ENCODE results near the gene ERCC8. TPM values are rescaled to one million over a fixed set of nuclear protein-coding genes. Genes with fewer than 3 reads are reported as not detected.

ERCC8 gene
- total RNA-seq, 1 donor from 2014 or later = 11.2 TPM

- CTCF ChIA-PET = no interaction called here
These were observed 114.2 kb downstream of the ERCC8 start for GRCh38 chr5:60830581-60831127.

DNA sequence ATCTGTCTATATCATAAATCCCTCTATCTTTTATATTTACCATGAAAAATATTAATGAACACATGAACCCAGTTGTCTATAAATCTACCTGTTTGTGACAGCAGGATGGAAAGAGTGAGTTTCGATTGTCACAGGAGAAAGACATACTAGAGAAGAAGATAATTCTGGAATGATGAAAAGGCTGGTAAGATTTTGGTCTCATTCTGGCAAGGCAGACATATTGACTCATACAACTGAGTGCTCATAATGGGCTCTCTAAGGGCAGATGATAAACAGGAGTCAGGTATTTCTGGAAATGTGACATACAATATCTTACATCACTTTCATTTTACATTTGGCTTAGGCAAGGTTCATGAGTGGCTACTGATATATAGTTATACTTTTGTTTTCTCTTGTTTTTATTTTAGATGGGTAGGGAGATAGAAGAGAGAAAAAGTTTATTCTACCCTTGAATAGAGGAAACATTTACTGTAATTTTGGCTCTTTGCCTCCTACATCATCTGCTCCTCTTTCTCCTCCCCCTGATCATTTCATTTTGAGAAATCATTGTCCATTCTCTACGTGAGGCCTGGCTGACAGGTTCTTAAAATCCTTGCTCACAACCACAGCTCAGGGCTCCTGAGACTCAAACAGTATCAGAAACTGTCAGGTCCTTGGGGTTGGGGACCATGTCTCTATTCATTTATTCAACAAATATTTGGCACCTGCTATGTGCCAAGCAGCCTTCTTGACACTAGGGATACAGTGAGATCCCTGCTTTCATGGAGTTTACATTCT is 115.2 kb downstream of the ERCC8 start:
- Mint-ChIP-seq H3K27ac (no peak overlapping the region), H3K9me3 (no peaks in the 10 kb centered on the region), H3K27me3 (no peaks in the 10 kb centered on the region), H3K4me1 (peaks cover 4% of the 10 kb centered on the region), H3K4me3 (no peak overlapping the region), H3K36me3 (ENCODE audit: low read depth) (no peaks in the 10 kb centered on the region)
- ChIA-PET CTCF (no interaction called here), POLR2A (no interaction called here)
- intact Hi-C loops (cut with micrococcal nuclease) = no loop called here
- no peak for ATAC-seq (ENCODE audit: low read depth)
- no peak for DNase-seq
- TF ChIP-seq, protein P1, sequence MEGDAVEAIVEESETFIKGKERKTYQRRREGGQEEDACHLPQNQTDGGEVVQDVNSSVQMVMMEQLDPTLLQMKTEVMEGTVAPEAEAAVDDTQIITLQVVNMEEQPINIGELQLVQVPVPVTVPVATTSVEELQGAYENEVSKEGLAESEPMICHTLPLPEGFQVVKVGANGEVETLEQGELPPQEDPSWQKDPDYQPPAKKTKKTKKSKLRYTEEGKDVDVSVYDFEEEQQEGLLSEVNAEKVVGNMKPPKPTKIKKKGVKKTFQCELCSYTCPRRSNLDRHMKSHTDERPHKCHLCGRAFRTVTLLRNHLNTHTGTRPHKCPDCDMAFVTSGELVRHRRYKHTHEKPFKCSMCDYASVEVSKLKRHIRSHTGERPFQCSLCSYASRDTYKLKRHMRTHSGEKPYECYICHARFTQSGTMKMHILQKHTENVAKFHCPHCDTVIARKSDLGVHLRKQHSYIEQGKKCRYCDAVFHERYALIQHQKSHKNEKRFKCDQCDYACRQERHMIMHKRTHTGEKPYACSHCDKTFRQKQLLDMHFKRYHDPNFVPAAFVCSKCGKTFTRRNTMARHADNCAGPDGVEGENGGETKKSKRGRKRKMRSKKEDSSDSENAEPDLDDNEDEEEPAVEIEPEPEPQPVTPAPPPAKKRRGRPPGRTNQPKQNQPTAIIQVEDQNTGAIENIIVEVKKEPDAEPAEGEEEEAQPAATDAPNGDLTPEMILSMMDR (IDR thresholded peaks at IDR 0.05) = no peak

More at GRCh38 chr5:60830581-60831127, 114.2 kb downstream of the ERCC8 start:
- H3K27ac Mint-ChIP-seq = no peak overlapping the region
- intact Hi-C loops (cut with micrococcal nuclease) = no loop called here
- H3K4me3 Mint-ChIP-seq = no peak overlapping the region
- ATAC-seq (ENCODE audit: low read depth) = no peak
- DNase-seq = no peak
- H3K9me3 Mint-ChIP-seq = no peaks in the 10 kb centered on the region
- H3K27me3 Mint-ChIP-seq = no peaks in the 10 kb centered on the region
- no peaks in the 10 kb centered on the region for H3K36me3 Mint-ChIP-seq (ENCODE audit: low read depth)
- POLR2A ChIA-PET = no interaction called here
- peaks cover 4% of the 10 kb centered on the region for H3K4me1 Mint-ChIP-seq
- TF ChIP-seq, protein P1 (IDR thresholded peaks at IDR 0.05) = no peak

DNA sequence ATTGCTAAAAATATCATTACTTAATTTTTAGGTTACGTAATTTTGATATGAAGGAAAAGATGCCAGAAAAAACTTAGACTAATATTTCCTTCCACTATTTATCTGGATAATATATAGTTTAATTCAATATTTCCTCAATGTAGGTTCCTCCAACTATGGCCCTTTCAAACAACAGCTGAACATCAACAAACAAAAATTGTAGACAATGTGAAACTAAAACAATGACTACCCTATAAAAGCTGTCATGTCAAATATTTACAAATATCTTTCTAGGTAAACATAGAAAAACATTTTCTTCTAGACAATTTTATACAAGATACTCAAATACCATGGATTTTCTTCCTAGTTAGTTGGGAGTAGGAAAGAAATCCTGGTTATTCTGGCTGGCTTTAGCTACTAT is 117.7 kb downstream of the ERCC8 start:
- Mint-ChIP-seq H3K27me3 (no peaks in the 10 kb centered on the region), H3K4me1 (peaks cover 4% of the 10 kb centered on the region), H3K9me3 (no peaks in the 10 kb centered on the region), H3K4me3 (no peak overlapping the region), H3K36me3 (ENCODE audit: low read depth) (no peaks in the 10 kb centered on the region), H3K27ac (no peak overlapping the region)
- TF ChIP-seq, protein P1 (IDR thresholded peaks at IDR 0.05) = no peak
- CTCF ChIA-PET = no interaction called here
- intact Hi-C loops (cut with micrococcal nuclease) = no loop called here
- DNase-seq = no peak
- POLR2A ChIA-PET = no interaction called here
- no peak for ATAC-seq (ENCODE audit: low read depth)

DNA sequence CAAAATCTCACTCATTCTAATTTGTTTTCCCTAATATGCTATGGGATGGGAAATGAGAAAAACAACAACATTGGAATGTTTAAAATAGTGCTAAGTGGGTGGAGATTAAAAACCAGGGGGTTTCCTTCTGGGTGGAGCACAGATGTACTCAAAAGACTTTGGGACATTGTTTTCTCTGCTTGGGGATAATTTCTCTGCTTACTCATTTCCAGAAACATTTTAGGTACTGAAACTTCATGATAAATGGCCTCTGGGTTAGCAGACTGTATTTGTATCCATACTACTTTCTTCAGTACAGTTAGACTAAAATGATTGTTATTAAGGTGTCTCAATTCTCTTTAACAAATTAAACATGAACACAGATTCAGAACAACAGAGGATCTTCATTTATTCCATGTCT is 118.2 kb downstream of the ERCC8 start:
- Mint-ChIP-seq H3K4me1 (peaks cover 4% of the 10 kb centered on the region), H3K4me3 (no peak overlapping the region), H3K9me3 (no peaks in the 10 kb centered on the region), H3K36me3 (ENCODE audit: low read depth) (no peaks in the 10 kb centered on the region), H3K27ac (no peak overlapping the region), H3K27me3 (no peaks in the 10 kb centered on the region)
- ATAC-seq (ENCODE audit: low read depth) (peak; percentile 37), DNase-seq (no peak)
- ChIA-PET POLR2A (no interaction called here), CTCF (no interaction called here)
- TF ChIP-seq, protein P1 (IDR thresholded peaks at IDR 0.05) = no peak
- intact Hi-C loops (cut with micrococcal nuclease) = no loop called here

Other genes starting within 250 kb of the ERCC8 start
- 0.44 and 0.98 TPM in 2 replicates for gene DEPDC1B, start 244.9 kb downstream of the ERCC8 start, total RNA-seq
- 0.32 and 0.69 TPM in 2 replicates for gene ELOVL7, start 100.8 kb downstream of the ERCC8 start, total RNA-seq
- gene NDUFAF2, start 135 bp upstream of the ERCC8 start, total RNA-seq = 13.1 and 20.0 TPM in 2 replicates
- 35.7 and 36.4 TPM in 2 replicates for gene SMIM15, start 217.4 kb upstream of the ERCC8 start, total RNA-seq

Data from activated B cell treated with CpG ODN at 0.5 μM for 24 hours (primary cell).